K562 (cell line): ENCODE measurements around the gene SNU13. TPM values are rescaled to one million over a fixed set of nuclear protein-coding genes. Genes with fewer than 3 reads are reported as not detected.
A peak's percentile ranks its signal among the peaks of the same experiment; 100 is the strongest.

Source experiments
- ATAC-seq: fragments of 200-7000 bp; cut with Tn5 transposase; 3 replicates; pipeline ENCODE4 v1.9.1; 2020; ENCODE audit warnings: moderate library complexity
- BruUV-seq: library from RNA; stranded (reverse); fragments of 400-500 nt; replicated peaks from 2 replicates; lab custom pipeline; 2021; lab: Mats Ljungman, UMichigan
- CTCF ChIA-PET: fragments of 300-600 bp; formaldehyde crosslinking; extraction: SDS; loops from one replicate; lab custom pipeline; 2021; ENCODE audit warnings: low intra/inter-chr PET ratio; lab: Yijun Ruan, JAX
- POLR2A ChIA-PET: fragments of 300-600, 350-650 bp; sonication (Branson Sonifier 250); formaldehyde crosslinking; extraction: SDS; loops from one replicate; lab custom pipeline; 2021; ENCODE audit warnings: antibody characterized with exemption, inconsistent platforms; lab: Yijun Ruan, JAX
- DNase-seq, 4 experiments: peaks; one replicate each; pipeline versions ENCODE4 v3.0.0 to v3.0.0-alpha.2; 2011 to 2018; ENCODE audit warnings: low spot score in 3 of 4, mixed read lengths in 3 of 4; ENCODE audit errors: extremely low read depth in 1 of 4
- FAIRE-seq: peaks from 2 replicates; lab custom pipeline; 2011; peaks lifted over from hg19 to GRCh38; lab: Jason Lieb, UNC
- H2AFZ ChIP-seq: 2 replicates; pipeline ENCODE4 v1.6.0; 2011; ENCODE audit warnings: low read depth, low read length, control low read depth, inconsistent platforms
- H3K27ac ChIP-seq: fragments of 200-600 bp; 3 replicates; pipeline ENCODE4 v1.8.0; 2011; ENCODE audit warnings: low read depth, mild to moderate bottlenecking, control low read depth, inconsistent platforms, low read length, moderate library complexity, mixed read lengths; ENCODE audit errors: extremely low read depth
- H3K27me3 ChIP-seq, 2 experiments: fragments of 300-600 bp in 1 of 2; 2 replicates in 1 of 2; 3 replicates in 1 of 2; pipeline versions ENCODE4 v1.6.0 to v1.8.0; 2011; ENCODE audit warnings: inconsistent platforms in 2 of 2, low read length in 2 of 2, mild to moderate bottlenecking in 1 of 2, mixed read lengths in 1 of 2, moderate library complexity in 1 of 2; ENCODE audit not compliant: control insufficient read depth in 2 of 2, insufficient read depth in 2 of 2
- H3K36me3 ChIP-seq: fragments of 300-600 bp; 3 replicates; pipeline ENCODE4 v1.8.0; 2011; ENCODE audit warnings: mild to moderate bottlenecking, low read length, inconsistent platforms; ENCODE audit not compliant: control insufficient read depth, insufficient read depth
- H3K4me1 ChIP-seq, 2 experiments: fragments of 200-600 bp in 1 of 2; replicated peaks in 1 of 2; 2 replicates in 1 of 2; 3 replicates in 1 of 2; pipeline versions ENCODE4 v1.5.1 to v1.8.0; 2011; ENCODE audit warnings: inconsistent platforms in 2 of 2, low read length in 2 of 2, mild to moderate bottlenecking in 1 of 2, mixed read lengths in 1 of 2, moderate library complexity in 1 of 2; ENCODE audit not compliant: control insufficient read depth in 2 of 2, insufficient read depth in 2 of 2
- H3K4me2 ChIP-seq: 2 replicates; pipeline ENCODE4 v1.6.1; 2011; ENCODE audit warnings: low read length, control low read depth, inconsistent platforms, mixed read lengths; ENCODE audit not compliant: insufficient read depth
- H3K4me3 ChIP-seq: fragments of 200-600 bp; sonication (generic), shearing (Covaris generic); 2 replicates; pipeline ENCODE4 v1.5.1; 2016; ENCODE audit warnings: control low read depth, inconsistent platforms
- H3K79me2 ChIP-seq: fragments of 200-600 bp; 3 replicates; pipeline ENCODE4 v1.8.0; 2011; ENCODE audit warnings: low read length, inconsistent platforms; ENCODE audit not compliant: control insufficient read depth, insufficient read depth
- H3K9ac ChIP-seq, 2 experiments: 2 replicates each; pipeline versions ENCODE4 v1.6.0 to v1.6.1; 2011; ENCODE audit warnings: low read depth in 2 of 2, low read length in 2 of 2, control low read depth in 1 of 2, inconsistent platforms in 1 of 2, mild to moderate bottlenecking in 1 of 2, mixed read lengths in 1 of 2; ENCODE audit not compliant: insufficient read depth in 1 of 2
- H3K9me1 ChIP-seq: one replicate; pipeline ENCODE4 v1.6.0; 2011; ENCODE audit warnings: inconsistent platforms, mild to moderate bottlenecking, low read length, moderate library complexity; ENCODE audit not compliant: control insufficient read depth, insufficient read depth
- H3K9me3 ChIP-seq: replicated peaks from 2 replicates; pipeline ENCODE4 v1.5.1; 2011; ENCODE audit warnings: low read depth, low read length, inconsistent platforms; ENCODE audit not compliant: control insufficient read depth, insufficient read depth
- H4K20me1 ChIP-seq: replicated peaks from 2 replicates; pipeline ENCODE4 v1.6.1; 2011; ENCODE audit warnings: low read length, inconsistent platforms, mixed read lengths; ENCODE audit not compliant: control insufficient read depth, insufficient read depth
- CBX1 ChIP-seq: sonication (generic); IDR thresholded peaks from 2 replicates; pipeline ENCODE4 v1.6.1; 2016; ENCODE audit warnings: antibody characterized with exemption, low read depth, mild to moderate bottlenecking
- EWSR1 ChIP-seq: fragments of 450-650 bp; IDR thresholded peaks from 2 replicates; pipeline ENCODE4 v1.6.1; 2018; ENCODE audit warnings: borderline replicate concordance, mild to moderate bottlenecking, low read depth, moderate library complexity; ENCODE audit not compliant: partially characterized antibody
- MIER1 ChIP-seq: fragments of 450-650 bp; IDR thresholded peaks from 2 replicates; pipeline ENCODE4 v1.6.1; 2016; ENCODE audit warnings: antibody characterized with exemption, mild to moderate bottlenecking, low read depth
- MYC ChIP-seq, 2 experiments: fragments of 250-450 bp in 1 of 2; sonication (Bioruptor Pico) in 1 of 2; IDR thresholded peaks; 2 replicates each; pipeline versions ENCODE4 v1.5.1 to v1.6.1; 2012 to 2021; ENCODE audit warnings: low read depth in 2 of 2, borderline replicate concordance in 1 of 2, improper control_type of control experiment in 1 of 2, low read length in 1 of 2, mild to moderate bottlenecking in 1 of 2, moderate library complexity in 1 of 2
- NCOR1 ChIP-seq: fragments of 450-650 bp; IDR thresholded peaks from 2 replicates; pipeline ENCODE4 v1.6.1; 2016; ENCODE audit warnings: mild to moderate bottlenecking, moderate library complexity
- NR4A1 ChIP-seq, 2 experiments: fragments of 250-450 bp in 1 of 2; fragments of 450-650 bp in 1 of 2; sonication (Bioruptor Pico) in 1 of 2; IDR thresholded peaks; 2 replicates each; pipeline versions ENCODE4 v1.4.0 to v1.6.1; 2016 to 2020; ENCODE audit warnings: mild to moderate bottlenecking in 2 of 2, missing compliant biosample characterization in 1 of 2, missing genetic modification characterization in 1 of 2, moderate library complexity in 1 of 2
- WGBS: fragments of 100-300 bp; shearing (Covaris generic); methylation state at CpG from one replicate; pipeline ENCODE4 v1.1.6; 2016; ENCODE audit warnings: low coverage, mixed read lengths; ENCODE audit not compliant: insufficient coverage; ENCODE audit errors: missing lambda C conversion rate; 5-methylcytosine and 5-hydroxymethylcytosine counted together
- in situ Hi-C: fragments of 300-500 bp; cut with MboI; formaldehyde crosslinking; loops from 4 replicates; pipeline ENCODE4 v1.15.0; 2018; ENCODE audit warnings: inconsistent platforms, mixed read lengths
- intact Hi-C: fragments of 100-400 bp; cut with micrococcal nuclease; formaldehyde crosslinking; loops from 2 replicates; pipeline ENCODE4 v1.14.2; 2022
- polyA plus RNA-seq, 8 experiments: library from polyadenylated mRNA; depleted of rRNA in 4 of 8; stranded (reverse) in 5 of 8; unstranded in 3 of 8; fragments of >200 nt; fragmentation: Nextera tagmentation in 2 of 8; fragmentation: Illumina TruSeq in 1 of 8; extraction: Ambion mirVana in 2 of 8; extraction: Trizol in 1 of 8; gene quantifications; 2 replicates each; pipeline versions ENCODE4 v1.2.1 to v1.2.3, GENCODE V29; 2011 to 2014; ENCODE audit warnings: inconsistent platforms in 1 of 8, missing spikeins in 1 of 8
- total RNA-seq, 7 experiments: library from RNA; depleted of rRNA in 6 of 7; stranded (reverse); fragments of >200 nt in 6 of 7; fragmentation: Illumina TruSeq in 2 of 7; extraction: Trizol in 2 of 7; gene quantifications; 2 replicates each; pipeline versions ENCODE4 v1.2.1 to v1.2.3, GENCODE V29; 2011 to 2021; ENCODE audit warnings: low replicate concordance in 1 of 7
- TF ChIP-seq, protein P1 (sequence below): sonication (generic); formaldehyde crosslinking; IDR thresholded peaks from 2 replicates; pipeline ENCODE4 v1.5.0; 2020; ENCODE audit warnings: missing genetic modification reagents
- TF ChIP-seq, protein P2 (sequence below): fragments of 450-650 bp; conservative IDR thresholded peaks from 2 replicates; pipeline ENCODE4 v1.6.1; 2016; ENCODE audit warnings: missing genetic modification characterization, low read depth, mild to moderate bottlenecking, control low read depth, missing compliant biosample characterization

The SNU13 gene
- total and polyA plus RNA-seq, 9 of the 15 experiments (the other 6 are each of a cell fraction or from before 2014, with no cell fraction given), result 185 to 981 (median 283) TPM

DNA sequence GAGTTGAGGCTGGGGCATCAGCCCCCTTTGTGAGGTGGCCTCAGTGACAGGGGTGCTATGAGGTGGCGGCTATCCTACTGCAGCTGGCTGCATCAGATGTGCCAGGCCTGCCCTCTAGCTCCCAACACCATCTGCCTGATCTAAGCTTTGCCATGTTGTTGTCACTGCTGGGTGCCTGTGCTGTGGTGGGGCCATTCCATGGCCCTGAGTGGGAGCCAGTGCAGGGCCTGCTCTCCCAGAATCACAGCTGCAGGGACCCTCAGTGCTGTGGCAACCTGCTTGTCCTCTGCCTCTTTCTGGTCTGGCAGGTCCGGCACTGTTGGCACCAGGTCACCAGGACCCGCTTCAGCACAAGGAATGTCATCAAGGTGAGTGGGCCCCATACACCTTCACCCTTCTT, 1.8 kb upstream of the SNU13 start:
- in situ Hi-C loops (no loop called here), intact Hi-C loops (no loop called here)
- Histone ChIP-seq H3K27ac (no peak overlapping the region), H3K36me3 (peaks cover 9% of the 10 kb centered on the region; the same call in 2 of the 3 replicates), H3K4me3 (no peak overlapping the region), H3K27me3 (no peaks in the 10 kb centered on the region), H3K79me2 (peaks cover 35% of the 10 kb centered on the region), H2AFZ (no peak overlapping the region), H3K9me1 (no peaks in the 10 kb centered on the region), H3K4me1 (peaks cover 3 to 8% of the 10 kb centered on the region in 2 experiments; a peak in 2 of 5 replicates), H3K9me3 (no peaks in the 10 kb centered on the region), H3K4me2 (no peak overlapping the region), H4K20me1 (no peaks in the 10 kb centered on the region), H3K9ac (peak overlapping the region in 1 of 2 experiments; percentile 83; a peak in 2 of 4 replicates)
- FAIRE-seq, result no peak
- TF ChIP-seq NR4A1 (CRISPR knock-in tag; IDR thresholded peaks at IDR 0.05) (no peak), NR4A1 (tag; IDR thresholded peaks at IDR 0.05) (no peak), MIER1 (no peak), EWSR1 (no peak), CBX1 (no peak)
- POLR2A ChIA-PET, result interaction anchor here (1.2 kb wide), 1 partner anchor 16 kb away, joined by 4 read pairs; no protein-coding TSS in a partner anchor
- ATAC-seq, result no peak
- CTCF ChIA-PET, result no interaction called here
- 100% methylated on average over 2 of the region's 3 CpGs for WGBS
- no TSS peak for BruUV-seq
- DNase-seq, result no peak

DNA sequence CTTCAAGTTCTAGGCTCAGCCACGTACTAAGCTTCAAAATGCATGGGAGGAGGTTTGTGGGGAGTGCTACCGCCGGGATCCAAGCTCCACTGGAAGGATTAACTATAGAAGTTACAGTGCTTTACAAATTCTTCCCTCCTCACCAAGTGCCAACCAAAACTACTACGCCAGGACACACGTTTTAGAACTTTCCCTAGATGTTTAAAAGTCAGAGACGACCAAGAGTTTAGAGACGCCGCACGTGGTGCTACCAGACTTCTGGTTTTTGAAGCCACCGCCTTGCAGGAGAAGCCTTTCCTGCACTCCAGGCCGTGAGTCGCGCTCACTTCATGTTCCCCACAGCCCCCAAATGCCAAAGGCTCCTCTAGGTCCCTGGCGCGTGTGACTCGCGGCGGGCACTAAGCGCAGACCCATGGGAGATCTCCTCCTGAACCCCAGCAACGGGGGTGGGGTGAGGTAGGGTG, 734 bp downstream of the SNU13 start:
- intact Hi-C loops, result no loop called here
- in situ Hi-C loops, result no loop called here
- DNase-seq (peak; percentile 20 to 54 (median 40)), FAIRE-seq (no peak), ATAC-seq (peak; percentile 50)
- 0% methylated on average over 19 of the region's 20 CpGs for WGBS
- Histone ChIP-seq H3K4me2 (peak overlapping the region; percentile 97), H3K9ac (peak overlapping the region; percentile 97 to 99), H3K4me1 (peaks cover 3 to 11% of the 10 kb centered on the region in 2 experiments; a peak in 3 of 5 replicates), H3K9me1 (no peaks in the 10 kb centered on the region), H4K20me1 (no peaks in the 10 kb centered on the region; the same call in 1 of the 2 replicates), H3K27ac (peak overlapping the region; percentile 92), H3K36me3 (no peaks in the 10 kb centered on the region), H3K4me3 (peak overlapping the region; percentile 95), H2AFZ (0 out of 2 replicates have a peak overlapping the region, but pooled peaks have one; percentile 44), H3K79me2 (peaks cover 60% of the 10 kb centered on the region), H3K9me3 (no peaks in the 10 kb centered on the region), H3K27me3 (no peaks in the 10 kb centered on the region)
- POLR2A ChIA-PET, result interaction anchor here (0.6 to 3.4 kb wide), 13 partner anchors 9 to 681 kb away, joined by 3 to 26 read pairs (median 4); partner anchors contain the start of gene MEI1
- CTCF ChIA-PET, result interaction anchor here (0.9 kb wide), 1 partner anchor 254 kb away, joined by 3 read pairs; no protein-coding TSS in a partner anchor
- BruUV-seq, result TSS peak; percentile 66
- TF ChIP-seq, protein P1, sequence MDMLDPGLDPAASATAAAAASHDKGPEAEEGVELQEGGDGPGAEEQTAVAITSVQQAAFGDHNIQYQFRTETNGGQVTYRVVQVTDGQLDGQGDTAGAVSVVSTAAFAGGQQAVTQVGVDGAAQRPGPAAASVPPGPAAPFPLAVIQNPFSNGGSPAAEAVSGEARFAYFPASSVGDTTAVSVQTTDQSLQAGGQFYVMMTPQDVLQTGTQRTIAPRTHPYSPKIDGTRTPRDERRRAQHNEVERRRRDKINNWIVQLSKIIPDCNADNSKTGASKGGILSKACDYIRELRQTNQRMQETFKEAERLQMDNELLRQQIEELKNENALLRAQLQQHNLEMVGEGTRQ (CRISPR knock-in tag), result peak; percentile 15; the same call in 1 of the 2 replicates
- TF ChIP-seq NCOR1 (no peak), MYC (IDR thresholded peaks at IDR 0.05; ENCODE audit: low read depth, low read length) (peak; percentile 43; the same call in 1 of the 2 replicates), MYC (CRISPR knock-in tag; IDR thresholded peaks at IDR 0.05; ENCODE audit: borderline replicate concordance, low read depth) (no peak)
- TF ChIP-seq, protein P2, sequence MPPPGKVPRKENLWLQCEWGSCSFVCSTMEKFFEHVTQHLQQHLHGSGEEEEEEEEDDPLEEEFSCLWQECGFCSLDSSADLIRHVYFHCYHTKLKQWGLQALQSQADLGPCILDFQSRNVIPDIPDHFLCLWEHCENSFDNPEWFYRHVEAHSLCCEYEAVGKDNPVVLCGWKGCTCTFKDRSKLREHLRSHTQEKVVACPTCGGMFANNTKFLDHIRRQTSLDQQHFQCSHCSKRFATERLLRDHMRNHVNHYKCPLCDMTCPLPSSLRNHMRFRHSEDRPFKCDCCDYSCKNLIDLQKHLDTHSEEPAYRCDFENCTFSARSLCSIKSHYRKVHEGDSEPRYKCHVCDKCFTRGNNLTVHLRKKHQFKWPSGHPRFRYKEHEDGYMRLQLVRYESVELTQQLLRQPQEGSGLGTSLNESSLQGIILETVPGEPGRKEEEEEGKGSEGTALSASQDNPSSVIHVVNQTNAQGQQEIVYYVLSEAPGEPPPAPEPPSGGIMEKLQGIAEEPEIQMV (tag), result no peak
